Osteocyte (in vitro differentiated cells): ENCODE results near the gene NUBP1. TPM values are rescaled to one million over a fixed set of nuclear protein-coding genes. Genes with fewer than 3 reads are reported as not detected.
A peak's percentile ranks its signal among the peaks of the same experiment; 100 is the strongest.

Source experiments
- DNase-seq: peaks from one replicate; pipeline ENCODE4 v3.0.0; 2021; ENCODE audit warnings: mixed read lengths; ENCODE audit not compliant: unreplicated experiment; ENCODE audit errors: extremely low spot score
- H3K27ac Mint-ChIP-seq: one replicate; pipeline ENCODE4 v1.8.0; 2021; ENCODE audit warnings: mild to moderate bottlenecking, mixed read lengths; ENCODE audit not compliant: unreplicated experiment
- H3K27me3 Mint-ChIP-seq: one replicate; pipeline ENCODE4 v1.8.0; 2021; ENCODE audit warnings: mixed read lengths; ENCODE audit not compliant: unreplicated experiment
- H3K36me3 Mint-ChIP-seq: one replicate; pipeline ENCODE4 v1.8.0; 2021; ENCODE audit warnings: mixed read lengths; ENCODE audit not compliant: unreplicated experiment
- H3K4me1 Mint-ChIP-seq: one replicate; pipeline ENCODE4 v1.8.0; 2021; ENCODE audit warnings: mixed read lengths; ENCODE audit not compliant: unreplicated experiment
- H3K4me3 Mint-ChIP-seq: one replicate; pipeline ENCODE4 v1.8.0; 2021; ENCODE audit warnings: mild to moderate bottlenecking, moderate library complexity, mixed read lengths; ENCODE audit not compliant: unreplicated experiment
- H3K9me3 Mint-ChIP-seq: one replicate; pipeline ENCODE4 v1.8.0; 2021; ENCODE audit warnings: mixed read lengths; ENCODE audit not compliant: unreplicated experiment
- long read RNA-seq: library from polyadenylated mRNA; unstranded; transcript quantifications from one replicate; pipeline ENCODE4 v2.0.0, GENCODE V29; 2021
- total RNA-seq: library from RNA; stranded (reverse); gene quantifications from 2 replicates; pipeline ENCODE4 v1.2.1, GENCODE V29; 2021
- TF ChIP-seq, protein P1 (sequence below): fragments of 200-600 bp; sonication (generic); IDR thresholded peaks from 2 replicates; pipeline ENCODE4 v1.5.0; 2021; ENCODE audit warnings: antibody characterized with exemption, mild to moderate bottlenecking, moderate library complexity

Gene NUBP1
- 20.0 and 27.0 TPM in 2 replicates for total RNA-seq
- long read RNA-seq, transcript NUBP1-201 (11 exons, 1,228 nt): major isoform, 43 of 48 reads
- long read RNA-seq, partial matches to known transcripts: 1 of 48 reads
- long read RNA-seq, other reads (novel, unspliced or antisense): 3 of 48 reads

DNA sequence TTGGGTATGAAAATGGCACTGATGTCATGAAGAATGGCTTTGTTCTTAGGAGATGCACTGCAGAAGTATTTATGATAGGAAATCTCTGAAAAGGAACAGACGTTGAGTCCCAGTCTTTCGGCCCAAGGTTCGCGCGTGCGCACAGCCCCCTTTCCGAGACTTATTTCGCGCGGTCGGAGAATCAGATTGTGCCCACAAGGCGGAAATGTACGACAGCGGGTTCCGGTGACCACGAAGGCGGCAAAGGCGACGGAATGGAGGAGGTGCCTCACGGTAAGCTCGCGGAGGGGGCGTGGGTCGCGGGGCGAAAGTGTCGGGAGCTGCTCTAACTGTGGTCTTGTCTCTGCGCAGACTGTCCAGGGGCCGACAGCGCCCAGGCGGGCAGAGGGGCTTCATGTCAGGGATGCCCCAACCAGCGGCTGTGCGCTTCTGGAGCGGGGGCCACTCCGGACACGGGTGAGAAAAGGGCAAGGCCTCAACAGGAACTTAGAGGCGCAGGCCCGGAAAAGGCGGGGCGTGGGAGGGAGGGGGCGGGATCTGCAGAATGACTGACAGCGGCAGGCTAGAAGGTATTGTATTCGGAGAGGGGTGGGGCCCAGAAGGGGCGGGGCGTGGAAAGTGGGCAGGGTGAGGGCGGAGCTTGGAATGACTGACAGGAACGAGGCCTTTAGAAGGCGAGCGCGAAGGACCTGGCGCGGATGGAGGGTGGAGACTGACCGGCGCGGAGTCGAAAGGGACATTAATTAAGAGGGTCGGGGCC is at the start of gene NUBP1:
NUBP1 (plus strand) TSS at position 233 of the 760 bp plus-strand sequence; CDS start at position 255, 22 bp downstream.
- TF ChIP-seq, protein P1, sequence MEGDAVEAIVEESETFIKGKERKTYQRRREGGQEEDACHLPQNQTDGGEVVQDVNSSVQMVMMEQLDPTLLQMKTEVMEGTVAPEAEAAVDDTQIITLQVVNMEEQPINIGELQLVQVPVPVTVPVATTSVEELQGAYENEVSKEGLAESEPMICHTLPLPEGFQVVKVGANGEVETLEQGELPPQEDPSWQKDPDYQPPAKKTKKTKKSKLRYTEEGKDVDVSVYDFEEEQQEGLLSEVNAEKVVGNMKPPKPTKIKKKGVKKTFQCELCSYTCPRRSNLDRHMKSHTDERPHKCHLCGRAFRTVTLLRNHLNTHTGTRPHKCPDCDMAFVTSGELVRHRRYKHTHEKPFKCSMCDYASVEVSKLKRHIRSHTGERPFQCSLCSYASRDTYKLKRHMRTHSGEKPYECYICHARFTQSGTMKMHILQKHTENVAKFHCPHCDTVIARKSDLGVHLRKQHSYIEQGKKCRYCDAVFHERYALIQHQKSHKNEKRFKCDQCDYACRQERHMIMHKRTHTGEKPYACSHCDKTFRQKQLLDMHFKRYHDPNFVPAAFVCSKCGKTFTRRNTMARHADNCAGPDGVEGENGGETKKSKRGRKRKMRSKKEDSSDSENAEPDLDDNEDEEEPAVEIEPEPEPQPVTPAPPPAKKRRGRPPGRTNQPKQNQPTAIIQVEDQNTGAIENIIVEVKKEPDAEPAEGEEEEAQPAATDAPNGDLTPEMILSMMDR: no peak
- H3K27me3 Mint-ChIP-seq: no peaks in the 10 kb centered on the region
- no peaks in the 10 kb centered on the region for H3K9me3 Mint-ChIP-seq
- H3K4me3 Mint-ChIP-seq: peak within 1 kb of the TSS; percentile 84
- H3K4me1 Mint-ChIP-seq: peaks cover 19% of the 10 kb centered on the region
- peak; percentile 99 for DNase-seq
- peaks cover 5% of the 10 kb centered on the region for H3K36me3 Mint-ChIP-seq
- peak within 1 kb of the TSS; percentile 100 for H3K27ac Mint-ChIP-seq

DNA sequence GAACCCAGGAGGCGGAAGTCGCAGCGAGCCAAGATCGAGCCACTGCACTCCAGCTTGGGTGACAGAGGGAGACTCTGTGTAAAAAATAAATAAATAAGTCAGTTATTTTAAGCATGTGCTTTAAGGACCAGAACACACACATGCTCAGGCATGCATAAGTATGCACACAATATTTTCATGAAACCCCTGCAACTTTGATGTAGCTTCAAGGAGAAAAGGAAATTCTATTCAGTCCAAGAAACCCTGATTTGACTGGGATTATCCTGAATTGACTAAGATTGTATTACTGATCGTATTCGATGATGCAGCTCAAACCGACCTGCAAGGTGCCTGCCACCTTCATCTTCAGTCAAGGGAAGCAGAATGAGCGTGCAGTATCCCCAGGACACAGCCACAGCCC is 49.8 kb upstream of the NUBP1 start:
- DNase-seq: no peak
- H3K9me3 Mint-ChIP-seq: no peaks in the 10 kb centered on the region
- TF ChIP-seq, protein P1: no peak
- no peak overlapping the region for H3K4me3 Mint-ChIP-seq
- H3K27me3 Mint-ChIP-seq: peaks cover 5% of the 10 kb centered on the region
- no peak overlapping the region for H3K27ac Mint-ChIP-seq
- no peaks in the 10 kb centered on the region for H3K4me1 Mint-ChIP-seq
- no peaks in the 10 kb centered on the region for H3K36me3 Mint-ChIP-seq

DNA sequence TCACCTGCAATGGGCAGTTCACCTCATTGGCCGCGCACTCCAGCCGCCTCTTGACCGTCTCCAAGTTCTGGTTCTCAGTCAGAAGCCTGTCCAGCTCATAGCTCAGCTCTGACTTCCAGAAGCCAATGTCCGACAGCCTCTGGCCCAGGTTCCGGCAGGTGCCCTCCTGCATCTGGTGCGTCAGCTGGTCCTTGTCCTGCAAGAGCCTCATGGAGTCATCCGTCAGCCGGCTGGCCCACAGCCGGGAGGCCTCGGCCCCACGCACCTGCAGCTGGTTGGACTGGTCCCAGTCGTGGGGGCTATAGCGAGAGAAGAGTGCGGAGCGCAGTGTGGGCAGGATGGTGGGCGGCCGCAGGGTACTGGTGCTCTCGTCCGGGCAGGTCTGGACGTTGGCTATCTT is 49.3 kb upstream of the NUBP1 start:
- Mint-ChIP-seq H3K27ac (no peak overlapping the region), H3K36me3 (no peaks in the 10 kb centered on the region), H3K27me3 (peaks cover 5% of the 10 kb centered on the region), H3K9me3 (no peaks in the 10 kb centered on the region), H3K4me1 (no peaks in the 10 kb centered on the region), H3K4me3 (no peak overlapping the region)
- TF ChIP-seq, protein P1: no peak
- no peak for DNase-seq

DNA sequence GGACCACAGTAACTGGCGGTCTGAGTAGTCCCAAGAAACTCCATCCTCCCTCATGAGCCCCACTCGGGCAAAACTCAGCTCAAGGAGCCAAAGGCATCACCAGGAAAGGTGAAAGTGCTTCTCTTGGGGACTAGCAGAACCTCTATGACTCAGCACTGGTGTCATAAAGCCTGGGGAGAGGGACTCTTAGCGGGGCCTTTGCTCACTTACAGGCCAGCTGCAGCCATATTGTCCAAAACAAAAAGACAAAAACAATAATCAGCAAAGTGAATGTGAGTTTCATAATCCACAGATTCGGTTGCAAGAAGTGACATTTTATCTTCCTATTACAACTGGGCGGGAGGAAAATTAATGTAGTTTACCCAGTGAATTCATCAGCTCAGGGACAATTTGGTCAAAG is 48.8 kb upstream of the NUBP1 start, which contains the start of gene TEKT5:
TEKT5 (minus strand) TSS at position 101 of the 400 bp plus-strand sequence; CDS start at position 44, 57 bp downstream.
- H3K36me3 Mint-ChIP-seq: no peaks in the 10 kb centered on the region
- no peaks in the 10 kb centered on the region for H3K9me3 Mint-ChIP-seq
- H3K27me3 Mint-ChIP-seq: peaks cover 5% of the 10 kb centered on the region
- no peak for DNase-seq
- H3K27ac Mint-ChIP-seq: no peak within 1 kb of the TSS
- H3K4me1 Mint-ChIP-seq: no peaks in the 10 kb centered on the region
- no peak within 1 kb of the TSS for H3K4me3 Mint-ChIP-seq
- TF ChIP-seq, protein P1: no peak

DNA sequence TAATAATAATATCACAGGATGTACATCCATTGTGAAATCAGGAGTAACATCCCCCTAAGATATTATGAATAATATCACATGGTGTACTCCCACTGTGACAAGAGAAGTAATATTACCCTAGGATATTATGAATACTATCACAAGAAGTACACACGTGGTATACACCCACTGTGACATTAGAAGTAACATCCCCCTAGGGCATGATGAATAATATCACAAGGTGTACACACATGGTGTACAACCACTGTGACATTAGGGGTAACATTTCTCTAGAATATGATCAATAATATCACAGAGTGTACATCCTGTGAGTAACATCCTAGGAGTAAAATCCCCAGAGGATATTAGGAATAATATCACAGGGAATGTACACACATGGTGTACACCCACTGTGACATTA is 43.9 kb upstream of the NUBP1 start:
- TF ChIP-seq, protein P1: no peak
- Mint-ChIP-seq H3K27ac (no peak overlapping the region), H3K9me3 (no peaks in the 10 kb centered on the region), H3K4me3 (no peak overlapping the region), H3K4me1 (no peaks in the 10 kb centered on the region), H3K36me3 (no peaks in the 10 kb centered on the region), H3K27me3 (peaks cover 5% of the 10 kb centered on the region)
- no peak for DNase-seq
